HUES6 (cell line): ENCODE data around the gene IL12RB1.
"Not testable (repeated sequence)": the region's sequence is repeated elsewhere in the genome, so short reads cannot be mapped to it uniquely, and the experiment has no call there.

Experiments
- H3K27ac ChIP-seq: 2 replicates; pipeline ENCODE4 v1.7.0; 2013; ENCODE audit warnings: low read depth, mild to moderate bottlenecking, low read length, inconsistent platforms
- H3K27me3 ChIP-seq: 2 replicates; pipeline ENCODE4 v1.6.1; 2013; ENCODE audit warnings: low read length; ENCODE audit not compliant: control insufficient read depth, insufficient read depth
- H3K36me3 ChIP-seq: 2 replicates; pipeline ENCODE4 v1.6.1; 2013; ENCODE audit warnings: low read length; ENCODE audit not compliant: control insufficient read depth, insufficient read depth
- H3K4me1 ChIP-seq: 2 replicates; pipeline ENCODE4 v1.6.1; 2013; ENCODE audit warnings: low read length; ENCODE audit not compliant: control insufficient read depth, insufficient read depth
- H3K4me3 ChIP-seq: 2 replicates; pipeline ENCODE4 v1.5.1; 2013; ENCODE audit warnings: low read depth, low read length
- H3K9ac ChIP-seq: one replicate; pipeline ENCODE4 v1.6.1; 2013; ENCODE audit warnings: mild to moderate bottlenecking, low read length
- H3K9me3 ChIP-seq: 2 replicates; pipeline ENCODE4 v1.6.1; 2013; ENCODE audit warnings: low read depth, low read length; ENCODE audit not compliant: control insufficient read depth, insufficient read depth

The IL12RB1 gene

GRCh38 chr19:18098891-18099622 is 12.3 kb upstream of the IL12RB1 start:
- Histone ChIP-seq H3K4me1 (peaks cover 15% of the 10 kb centered on the region), H3K27me3 (peaks cover 21% of the 10 kb centered on the region), H3K27ac (no peak overlapping the region), H3K36me3 (no peaks in the 10 kb centered on the region), H3K9ac (no peak overlapping the region), H3K9me3 (no peaks in the 10 kb centered on the region), H3K4me3 (peak overlapping the region; percentile 77)

GRCh38 chr19:18097993-18098890 is 11.5 kb upstream of the IL12RB1 start:
- no peaks in the 10 kb centered on the region for H3K36me3 ChIP-seq
- peaks cover 15% of the 10 kb centered on the region for H3K4me1 ChIP-seq
- no peaks in the 10 kb centered on the region for H3K9me3 ChIP-seq
- H3K27me3 ChIP-seq, result peaks cover 21% of the 10 kb centered on the region
- H3K4me3 ChIP-seq, result peak overlapping the region; percentile 77
- no peak overlapping the region for H3K27ac ChIP-seq
- no peak overlapping the region for H3K9ac ChIP-seq

GRCh38 chr19:18097217-18097992 is 10.7 kb upstream of the IL12RB1 start, which contains the start of gene MAST3:
Gene MAST3, plus strand, starts transcription at chr19:18097778. Its CDS starts 15 bp downstream, at chr19:18097793.
- Histone ChIP-seq H3K4me3 (peak within 1 kb of the TSS; percentile 77), H3K27me3 (peaks cover 21% of the 10 kb centered on the region), H3K9me3 (no peaks in the 10 kb centered on the region), H3K9ac (no peak within 1 kb of the TSS), H3K36me3 (no peaks in the 10 kb centered on the region), H3K27ac (no peak within 1 kb of the TSS), H3K4me1 (peaks cover 15% of the 10 kb centered on the region)

DNA sequence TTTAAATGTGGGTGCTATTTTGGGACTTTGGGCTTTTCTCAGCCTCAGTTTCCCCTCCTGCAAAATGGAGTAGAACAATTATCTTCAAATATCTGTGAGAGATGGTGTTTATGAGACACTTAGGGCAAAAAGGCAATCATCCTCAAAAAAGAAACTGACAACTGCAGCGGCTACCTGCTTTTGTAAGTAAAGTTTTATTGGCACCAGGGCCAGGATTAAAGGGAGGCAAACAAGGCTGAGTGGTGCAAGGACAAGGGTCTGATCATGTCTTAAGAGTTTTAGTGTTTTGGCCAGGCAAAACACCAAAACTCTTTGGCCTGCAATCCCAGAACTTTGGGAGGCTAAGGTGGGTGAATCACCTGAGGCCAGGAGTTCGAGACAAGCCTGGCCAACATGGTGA is 9.5 kb upstream of the IL12RB1 start:
- Histone ChIP-seq H3K27me3 (peaks cover 21% of the 10 kb centered on the region), H3K36me3 (no peaks in the 10 kb centered on the region), H3K4me1 (peaks cover 15% of the 10 kb centered on the region), H3K9me3 (no peaks in the 10 kb centered on the region), H3K27ac (no peak overlapping the region), H3K9ac (no peak overlapping the region), H3K4me3 (no peak overlapping the region)

GRCh38 chr19:18093439-18094161 is 6.9 kb upstream of the IL12RB1 start:
- peaks cover 7% of the 10 kb centered on the region for H3K4me1 ChIP-seq
- no peak overlapping the region for H3K9ac ChIP-seq
- H3K4me3 ChIP-seq, result no peak overlapping the region
- H3K36me3 ChIP-seq, result no peaks in the 10 kb centered on the region
- H3K9me3 ChIP-seq, result no peaks in the 10 kb centered on the region
- no peak overlapping the region for H3K27ac ChIP-seq
- peaks cover 9% of the 10 kb centered on the region for H3K27me3 ChIP-seq

- Histone ChIP-seq H3K4me3 (no peak overlapping the region), H3K36me3 (no peaks in the 10 kb centered on the region), H3K27ac (no peak overlapping the region), H3K27me3 (no peaks in the 10 kb centered on the region), H3K9ac (no peak overlapping the region), H3K9me3 (no peaks in the 10 kb centered on the region), H3K4me1 (no peaks in the 10 kb centered on the region)
Measured at GRCh38 chr19:18091217-18091608, 4.5 kb upstream of the IL12RB1 start.

- H3K4me1 ChIP-seq, result no peaks in the 10 kb centered on the region
- no peak overlapping the region for H3K9ac ChIP-seq
- H3K36me3 ChIP-seq, result no peaks in the 10 kb centered on the region
- no peak overlapping the region for H3K4me3 ChIP-seq
- H3K27me3 ChIP-seq, result no peaks in the 10 kb centered on the region
- no peak overlapping the region for H3K27ac ChIP-seq
- H3K9me3 ChIP-seq, result no peaks in the 10 kb centered on the region
Measured at GRCh38 chr19:18090545-18091216, 3.9 kb upstream of the IL12RB1 start.

DNA sequence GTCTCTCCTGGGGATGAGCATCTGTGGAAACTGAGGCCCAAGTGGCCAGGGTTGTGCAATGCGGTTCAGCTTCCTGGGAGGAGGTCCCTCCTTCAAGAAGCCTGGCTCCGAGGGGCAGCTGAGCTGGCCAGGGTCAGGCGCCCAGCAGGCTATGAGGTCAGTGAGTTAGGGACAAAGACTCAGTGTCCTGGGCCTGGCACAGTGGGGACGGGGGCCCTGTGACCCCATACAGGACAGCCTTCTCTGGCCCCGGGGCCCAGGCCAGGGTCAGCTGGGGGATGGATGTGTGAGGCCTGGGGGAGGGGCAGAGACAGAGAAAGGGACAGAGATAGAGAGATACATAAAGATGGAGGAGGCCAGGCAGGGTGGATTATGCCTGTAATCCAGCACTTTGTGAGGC is 3.0 kb upstream of the IL12RB1 start:
- H3K9ac ChIP-seq, result no peak overlapping the region
- no peaks in the 10 kb centered on the region for H3K36me3 ChIP-seq
- H3K4me1 ChIP-seq, result no peaks in the 10 kb centered on the region
- no peak overlapping the region for H3K4me3 ChIP-seq
- no peaks in the 10 kb centered on the region for H3K27me3 ChIP-seq
- H3K9me3 ChIP-seq, result no peaks in the 10 kb centered on the region
- no peak overlapping the region for H3K27ac ChIP-seq

DNA sequence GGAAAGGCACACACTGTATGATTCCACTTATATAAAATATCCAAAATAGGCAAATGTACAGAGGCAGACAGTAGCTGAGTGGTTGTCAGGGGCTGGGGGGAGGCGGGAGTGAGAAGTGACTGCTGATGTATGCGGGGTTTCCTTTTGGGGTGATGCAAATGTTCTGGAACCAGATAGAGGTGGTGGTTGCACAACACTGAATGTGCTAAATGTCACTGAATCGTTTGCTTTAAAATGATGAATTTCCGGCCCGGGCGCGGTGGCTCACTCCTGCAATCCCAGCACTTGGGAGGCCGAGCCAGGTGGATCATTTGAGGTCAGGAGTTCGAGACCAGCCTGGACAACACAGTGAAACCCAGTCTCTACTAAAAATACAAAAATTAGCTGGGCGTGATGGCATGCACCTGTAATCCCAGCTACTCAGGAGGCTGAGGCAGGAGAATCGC is 2.4 kb upstream of the IL12RB1 start:
- not testable (repeated sequence) for H3K4me1 ChIP-seq, H3K9me3 ChIP-seq, H3K9ac ChIP-seq, H3K36me3 ChIP-seq, H3K4me3 ChIP-seq, H3K27ac ChIP-seq, H3K27me3 ChIP-seq
